Esophagus muscularis mucosa (tissue), 3 donors: ENCODE measurements around the gene JCHAIN.

ENCODE experiments used
- POLR2A ChIP-seq: fragments of 450-650 bp; IDR thresholded peaks from one replicate; pipeline ENCODE4 v1.6.1; 2017; ENCODE audit warnings: antibody characterized with exemption, moderate library complexity, mild to moderate bottlenecking, low read depth
- TF ChIP-seq, protein P1 (sequence below), 3 experiments: fragments of 200-600 bp in 2 of 3; fragments of 450-650 bp in 1 of 3; sonication (generic) in 2 of 3; IDR thresholded peaks; one replicate each; pipeline ENCODE4 v1.5.1; 2017 to 2019; ENCODE audit warnings: antibody characterized with exemption in 3 of 3, mild to moderate bottlenecking in 2 of 3, moderate library complexity in 1 of 3

DNA sequence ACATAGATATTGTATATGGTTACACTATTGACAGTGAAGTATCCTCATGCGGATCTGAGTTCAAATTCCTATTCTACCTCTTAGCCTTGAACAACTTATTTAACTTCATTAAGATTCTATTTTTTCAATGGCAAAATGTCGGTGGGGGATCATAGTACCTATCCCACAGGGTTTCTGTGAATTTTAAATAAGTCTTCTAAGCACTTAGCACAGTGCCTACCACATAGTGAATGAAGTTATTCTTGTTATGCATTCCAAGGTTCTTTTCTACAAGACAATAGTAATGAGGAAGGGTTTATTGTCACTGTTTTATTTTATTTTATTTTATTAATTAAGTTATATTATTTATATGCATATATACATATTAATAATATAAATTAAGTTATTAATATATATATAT lies 46.5 kb downstream of the JCHAIN start:
- TF ChIP-seq POLR2A: no peak
- TF ChIP-seq, protein P1, sequence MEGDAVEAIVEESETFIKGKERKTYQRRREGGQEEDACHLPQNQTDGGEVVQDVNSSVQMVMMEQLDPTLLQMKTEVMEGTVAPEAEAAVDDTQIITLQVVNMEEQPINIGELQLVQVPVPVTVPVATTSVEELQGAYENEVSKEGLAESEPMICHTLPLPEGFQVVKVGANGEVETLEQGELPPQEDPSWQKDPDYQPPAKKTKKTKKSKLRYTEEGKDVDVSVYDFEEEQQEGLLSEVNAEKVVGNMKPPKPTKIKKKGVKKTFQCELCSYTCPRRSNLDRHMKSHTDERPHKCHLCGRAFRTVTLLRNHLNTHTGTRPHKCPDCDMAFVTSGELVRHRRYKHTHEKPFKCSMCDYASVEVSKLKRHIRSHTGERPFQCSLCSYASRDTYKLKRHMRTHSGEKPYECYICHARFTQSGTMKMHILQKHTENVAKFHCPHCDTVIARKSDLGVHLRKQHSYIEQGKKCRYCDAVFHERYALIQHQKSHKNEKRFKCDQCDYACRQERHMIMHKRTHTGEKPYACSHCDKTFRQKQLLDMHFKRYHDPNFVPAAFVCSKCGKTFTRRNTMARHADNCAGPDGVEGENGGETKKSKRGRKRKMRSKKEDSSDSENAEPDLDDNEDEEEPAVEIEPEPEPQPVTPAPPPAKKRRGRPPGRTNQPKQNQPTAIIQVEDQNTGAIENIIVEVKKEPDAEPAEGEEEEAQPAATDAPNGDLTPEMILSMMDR (IDR thresholded peaks at IDR 0.05): no peak
